SK-N-SH (cell line): ENCODE measurements around the gene MED14. TPM values are rescaled to one million over a fixed set of nuclear protein-coding genes. Genes with fewer than 3 reads are reported as not detected.

Source experiments
- CTCF ChIA-PET: fragments of 300-600, 350-600 bp; formaldehyde crosslinking; extraction: SDS; loops from one replicate; lab custom pipeline; 2021; lab: Yijun Ruan, JAX
- POLR2A ChIA-PET: fragments of 350-600 bp; sonication (Branson Sonifier 250); formaldehyde crosslinking; extraction: SDS; loops from one replicate; lab custom pipeline; 2020; ENCODE audit warnings: antibody characterized with exemption, inconsistent platforms; lab: Yijun Ruan, JAX
- DNase-seq: peaks from one replicate; pipeline ENCODE4 v3.0.0; 2012
- H2AFZ ChIP-seq: fragments of 200-600 bp; sonication (generic); 2 replicates; pipeline ENCODE4 v1.8.1; 2016; ENCODE audit warnings: antibody characterized with exemption, mild to moderate bottlenecking, low read depth
- H3F3A ChIP-seq: fragments of 200-600 bp; sonication (generic); replicated peaks from 2 replicates; pipeline ENCODE3; 2016; ENCODE audit warnings: antibody characterized with exemption, mild to moderate bottlenecking; ENCODE audit not compliant: insufficient read depth
- H3K27ac ChIP-seq, 2 experiments: fragments of 200-500 bp in 1 of 2; fragments of 200-600 bp in 1 of 2; sonication (Bioruptor generic) in 1 of 2; sonication (generic), shearing (Covaris generic) in 1 of 2; 2 replicates each; pipeline versions ENCODE4 v1.5.1 to v1.6.1; 2014 to 2016; ENCODE audit warnings: low read depth in 2 of 2, inconsistent platforms in 1 of 2, low read length in 1 of 2, mild to moderate bottlenecking in 1 of 2, mixed read lengths in 1 of 2
- H3K27me3 ChIP-seq: fragments of 200-600 bp; sonication (generic), shearing (Covaris generic); 2 replicates; pipeline ENCODE4 v1.6.1; 2016; ENCODE audit warnings: mixed run types; ENCODE audit not compliant: insufficient read depth
- H3K36me3 ChIP-seq, 2 experiments: fragments of 200-500 bp in 1 of 2; fragments of 200-600 bp in 1 of 2; sonication (Bioruptor generic) in 1 of 2; sonication (generic) in 1 of 2; replicated peaks in 1 of 2; 2 replicates each; pipeline versions ENCODE3 to v1.5.1; 2014 to 2016; ENCODE audit warnings: low read length in 1 of 2, mild to moderate bottlenecking in 1 of 2; ENCODE audit not compliant: insufficient read depth in 2 of 2, control insufficient read depth in 1 of 2
- H3K4me1 ChIP-seq, 2 experiments: fragments of 200-500 bp in 1 of 2; fragments of 200-600 bp in 1 of 2; sonication (Bioruptor generic) in 1 of 2; sonication (generic), shearing (Covaris generic) in 1 of 2; 2 replicates each; pipeline versions ENCODE4 v1.5.1 to v1.6.1; 2014 to 2016; ENCODE audit warnings: low read depth in 1 of 2, low read length in 1 of 2, mixed run types in 1 of 2; ENCODE audit not compliant: insufficient read depth in 2 of 2, control insufficient read depth in 1 of 2
- H3K4me2 ChIP-seq: fragments of 200-600 bp; sonication (generic), shearing (Covaris generic); 2 replicates; pipeline ENCODE4 v1.6.1; 2017; ENCODE audit warnings: mixed run types
- H3K4me3 ChIP-seq, 2 experiments: fragments of 200-500 bp in 1 of 2; fragments of 200-600 bp in 1 of 2; sonication (Bioruptor generic) in 1 of 2; sonication (generic), shearing (Covaris generic) in 1 of 2; 2 replicates each; pipeline versions ENCODE4 v1.5.1 to v1.8.1; 2014 to 2016; ENCODE audit warnings: low read depth in 2 of 2, inconsistent platforms in 1 of 2, low read length in 1 of 2, mild to moderate bottlenecking in 1 of 2, mixed read lengths in 1 of 2, moderate library complexity in 1 of 2
- H3K79me2 ChIP-seq: fragments of 200-600 bp; sonication (generic); 2 replicates; pipeline ENCODE4 v1.8.1; 2017; ENCODE audit warnings: mild to moderate bottlenecking; ENCODE audit not compliant: insufficient read depth
- H3K9ac ChIP-seq: fragments of 200-600 bp; sonication (generic); 2 replicates; pipeline ENCODE4 v1.6.1; 2017; ENCODE audit warnings: mixed run types
- H3K9me2 ChIP-seq: fragments of 200-600 bp; sonication (generic); 2 replicates; pipeline ENCODE4 v1.6.1; 2017; ENCODE audit warnings: mixed run types
- H3K9me3 ChIP-seq: fragments of 200-600 bp; sonication (generic); 2 replicates; pipeline ENCODE4 v1.6.1; 2017; ENCODE audit warnings: mixed run types, mild to moderate bottlenecking, moderate library complexity
- H4K20me1 ChIP-seq: fragments of 200-600 bp; sonication (generic); 2 replicates; pipeline ENCODE4 v1.6.1; 2017; ENCODE audit warnings: mild to moderate bottlenecking, mixed run types; ENCODE audit not compliant: insufficient read depth
- EZH2phosphoT487 ChIP-seq: fragments of 200-600 bp; sonication (generic); IDR thresholded peaks from 2 replicates; pipeline ENCODE4 v1.6.1; 2017; ENCODE audit warnings: low read depth, mixed run types, mild to moderate bottlenecking, antibody characterized with exemption, moderate library complexity, borderline replicate concordance
- FOXJ3 ChIP-seq: sonication (generic); formaldehyde crosslinking; IDR thresholded peaks from 2 replicates; pipeline ENCODE4 v1.5.1; 2020; ENCODE audit warnings: mild to moderate bottlenecking, missing genetic modification reagents
- GATA2 ChIP-seq: sonication (generic); formaldehyde crosslinking; IDR thresholded peaks from 2 replicates; pipeline ENCODE4 v1.5.0; 2020; ENCODE audit warnings: mild to moderate bottlenecking, missing genetic modification reagents
- JUND ChIP-seq: IDR thresholded peaks from 2 replicates; pipeline ENCODE4 v1.4.0; 2012
- MXI1 ChIP-seq: IDR thresholded peaks from 2 replicates; pipeline ENCODE4 v1.6.1; 2012; ENCODE audit warnings: mild to moderate bottlenecking, low read depth, low read length, improper control_type of control experiment
- NRF1 ChIP-seq: IDR thresholded peaks from 2 replicates; pipeline ENCODE4 v1.6.1; 2012; ENCODE audit warnings: low read depth, mild to moderate bottlenecking, low read length
- RCOR1 ChIP-seq: fragments of 150-350 bp; IDR thresholded peaks from 2 replicates; pipeline ENCODE4 v1.6.1; 2017; ENCODE audit warnings: antibody characterized with exemption, low read length
- RXRA ChIP-seq: IDR thresholded peaks from 2 replicates; pipeline ENCODE4 v1.4.0; 2012; ENCODE audit warnings: low read depth, mild to moderate bottlenecking, borderline replicate concordance
- TCF12 ChIP-seq: IDR thresholded peaks from 2 replicates; pipeline ENCODE4 v1.4.0; 2012
- USF1 ChIP-seq: IDR thresholded peaks from 2 replicates; pipeline ENCODE4 v1.4.0; 2012; ENCODE audit warnings: low read depth, borderline replicate concordance
- USF2 ChIP-seq: fragments of 150-350 bp; IDR thresholded peaks from 2 replicates; pipeline ENCODE4 v1.6.1; 2017; ENCODE audit warnings: antibody characterized with exemption, low read length, low read depth, borderline replicate concordance
- YY1 ChIP-seq: IDR thresholded peaks from 2 replicates; pipeline ENCODE4 v1.4.0; 2012; ENCODE audit warnings: low read depth, mild to moderate bottlenecking
- WGBS: methylation state at CpG from one replicate; pipeline ENCODE4 v1.1.6; 2017; ENCODE audit warnings: low lambda C conversion rate; 5-methylcytosine and 5-hydroxymethylcytosine counted together
- polyA plus RNA-seq, 3 experiments: library from polyadenylated mRNA; depleted of rRNA; stranded (reverse); fragments of >200 nt; gene quantifications; 2 replicates each; pipeline ENCODE4 v1.2.3, GENCODE V29; 2012
- TF ChIP-seq, protein P1 (sequence below): IDR thresholded peaks from 2 replicates; pipeline ENCODE4 v1.4.0; 2012; ENCODE audit warnings: low read depth
- TF ChIP-seq, protein P2 (sequence below): fragments of 200-600 bp; sonication (generic); IDR thresholded peaks from 2 replicates; pipeline ENCODE4 v1.6.1; 2017; ENCODE audit warnings: antibody characterized with exemption, mild to moderate bottlenecking, moderate library complexity

The MED14 gene
- polyA plus RNA-seq, 1 of the 3 experiments (the other 2 are of a cell fraction), result 24.5 TPM

GRCh38 chrX:40684092-40684491 lies 51.2 kb downstream of the MED14 start (continued):
- TF ChIP-seq EZH2phosphoT487 (no peak), JUND (no peak), RXRA (no peak), FOXJ3 (CRISPR knock-in tag) (no peak), MXI1 (no peak)
- TF ChIP-seq, protein P1, sequence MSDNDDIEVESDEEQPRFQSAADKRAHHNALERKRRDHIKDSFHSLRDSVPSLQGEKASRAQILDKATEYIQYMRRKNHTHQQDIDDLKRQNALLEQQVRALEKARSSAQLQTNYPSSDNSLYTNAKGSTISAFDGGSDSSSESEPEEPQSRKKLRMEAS, result no peak

- no peaks in the 10 kb centered on the region for H3K9me3 ChIP-seq
- H3K36me3 ChIP-seq, result peaks cover 47 to 48% of the 10 kb centered on the region in 2 experiments
- H3K27ac ChIP-seq, result no peak overlapping the region
- TF ChIP-seq JUND (no peak), TCF12 (no peak)
- TF ChIP-seq, all 33 proteins: peak for 0
- WGBS, result 82% methylated on average over 3 of the region's 3 CpGs
- Histone ChIP-seq H3K9ac (no peak overlapping the region), H3K9me2 (no peaks in the 10 kb centered on the region), H3K4me2 (no peak overlapping the region), H3K27me3 (no peaks in the 10 kb centered on the region), H3K4me3 (no peak overlapping the region), H3K4me1 (no peaks in the 10 kb centered on the region; a peak in 2 of 4 replicates), H3K79me2 (no peaks in the 10 kb centered on the region), H4K20me1 (no peaks in the 10 kb centered on the region), H3F3A (peaks cover 3% of the 10 kb centered on the region), H2AFZ (no peak overlapping the region)
- ChIA-PET CTCF (interaction anchor here (1.2 kb wide), 1 partner anchor 32 kb away, joined by 5 read pairs; no protein-coding TSS in a partner anchor), POLR2A (no interaction called here)
- no peak for DNase-seq
Measured at GRCh38 chrX:40683245-40683644, 52.1 kb downstream of the MED14 start.

DNA sequence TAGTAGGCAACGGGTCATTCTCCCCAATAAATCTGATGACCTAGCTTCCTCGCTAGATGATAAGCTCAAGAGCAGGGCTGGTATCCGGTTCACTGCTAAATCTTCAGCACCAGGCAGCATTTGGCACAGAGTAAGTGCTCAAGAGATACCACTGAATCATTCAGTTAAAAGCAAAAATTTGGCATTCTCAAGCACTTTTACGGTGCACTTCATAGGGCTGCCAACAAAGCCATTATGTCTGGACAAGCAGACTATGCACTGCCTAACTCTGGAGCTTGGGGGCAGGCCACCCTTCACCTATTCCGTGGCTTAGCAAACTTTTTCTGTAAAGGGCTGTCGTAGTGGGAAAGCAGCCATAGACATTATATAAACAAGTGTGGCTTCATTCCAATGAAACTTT lies 64.2 kb downstream of the MED14 start:
- H3K9me2 ChIP-seq, result no peaks in the 10 kb centered on the region
- H4K20me1 ChIP-seq, result no peaks in the 10 kb centered on the region
- H3K79me2 ChIP-seq, result no peaks in the 10 kb centered on the region
- H3K9me3 ChIP-seq, result no peaks in the 10 kb centered on the region
- TF ChIP-seq USF1 (no peak), NRF1 (no peak), USF2 (no peak), RXRA (no peak), YY1 (no peak), GATA2 (CRISPR knock-in tag) (no peak), RCOR1 (no peak)
- TF ChIP-seq, protein P2, sequence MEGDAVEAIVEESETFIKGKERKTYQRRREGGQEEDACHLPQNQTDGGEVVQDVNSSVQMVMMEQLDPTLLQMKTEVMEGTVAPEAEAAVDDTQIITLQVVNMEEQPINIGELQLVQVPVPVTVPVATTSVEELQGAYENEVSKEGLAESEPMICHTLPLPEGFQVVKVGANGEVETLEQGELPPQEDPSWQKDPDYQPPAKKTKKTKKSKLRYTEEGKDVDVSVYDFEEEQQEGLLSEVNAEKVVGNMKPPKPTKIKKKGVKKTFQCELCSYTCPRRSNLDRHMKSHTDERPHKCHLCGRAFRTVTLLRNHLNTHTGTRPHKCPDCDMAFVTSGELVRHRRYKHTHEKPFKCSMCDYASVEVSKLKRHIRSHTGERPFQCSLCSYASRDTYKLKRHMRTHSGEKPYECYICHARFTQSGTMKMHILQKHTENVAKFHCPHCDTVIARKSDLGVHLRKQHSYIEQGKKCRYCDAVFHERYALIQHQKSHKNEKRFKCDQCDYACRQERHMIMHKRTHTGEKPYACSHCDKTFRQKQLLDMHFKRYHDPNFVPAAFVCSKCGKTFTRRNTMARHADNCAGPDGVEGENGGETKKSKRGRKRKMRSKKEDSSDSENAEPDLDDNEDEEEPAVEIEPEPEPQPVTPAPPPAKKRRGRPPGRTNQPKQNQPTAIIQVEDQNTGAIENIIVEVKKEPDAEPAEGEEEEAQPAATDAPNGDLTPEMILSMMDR, result no peak
- no peak overlapping the region for H3K9ac ChIP-seq
- 58% methylated on average over 6 of the region's 6 CpGs for WGBS
- H3K36me3 ChIP-seq, result peaks cover 58 to 64% of the 10 kb centered on the region in 2 experiments
- no peak overlapping the region for H3K4me2 ChIP-seq
- no peaks in the 10 kb centered on the region for H3F3A ChIP-seq
- ChIA-PET POLR2A (no interaction called here), CTCF (interaction anchor here (1.0 to 1.2 kb wide), 2 partner anchors 123 to 449 kb away, joined by 3 read pairs; no protein-coding TSS in a partner anchor)
- no peak for DNase-seq
- no peaks in the 10 kb centered on the region; a peak in 1 of 4 replicates for H3K4me1 ChIP-seq
- H2AFZ ChIP-seq, result no peak overlapping the region
- no peaks in the 10 kb centered on the region for H3K27me3 ChIP-seq
- no peak overlapping the region for H3K4me3 ChIP-seq
- H3K27ac ChIP-seq, result no peak overlapping the region; a peak in 1 of 4 replicates
